Posterior cingulate gyrus (tissue), 11 donors: ENCODE measurements around the gene FLNB.

Experiments used
- DNase-seq, 10 donors: peaks; one replicate each; pipeline versions ENCODE4 v3.0.0 to v3.0.0-alpha.2; 2020 to 2021; ENCODE audit warnings: mixed read lengths in 3 of 10
- intact Hi-C: fragments of 100-400 bp; cut with DNase I; formaldehyde crosslinking; loops from one replicate; pipeline ENCODE4 v1.15.1; 2023

FLNB gene

DNA sequence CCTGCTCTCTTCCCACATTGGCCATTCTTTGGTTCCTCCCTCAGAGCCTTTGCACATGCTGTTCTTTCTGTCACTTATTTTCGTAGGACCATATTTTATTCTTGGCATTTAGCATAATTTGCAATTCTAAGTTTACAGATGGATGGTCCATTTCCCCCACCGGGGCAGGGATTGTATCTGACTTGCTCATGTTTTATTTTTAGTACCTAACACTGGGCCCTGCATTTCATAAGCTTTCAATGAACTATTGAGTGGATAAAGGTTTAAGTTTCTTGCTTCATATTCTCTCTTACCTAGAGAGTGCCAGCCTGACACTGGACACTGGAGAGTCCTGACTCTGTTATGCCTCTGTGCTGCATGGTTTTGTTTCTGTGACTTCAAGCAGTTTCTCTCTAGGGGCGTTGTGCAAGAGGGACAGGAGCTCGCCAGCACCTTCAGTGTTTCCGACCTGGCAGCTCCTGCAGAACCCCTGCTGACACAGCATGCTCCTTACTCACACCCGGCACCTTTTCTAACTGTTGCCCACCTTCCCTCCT, 87.4 kb downstream of the FLNB start:
- DNase-seq = no peak
- intact Hi-C loops = no loop called here

DNA sequence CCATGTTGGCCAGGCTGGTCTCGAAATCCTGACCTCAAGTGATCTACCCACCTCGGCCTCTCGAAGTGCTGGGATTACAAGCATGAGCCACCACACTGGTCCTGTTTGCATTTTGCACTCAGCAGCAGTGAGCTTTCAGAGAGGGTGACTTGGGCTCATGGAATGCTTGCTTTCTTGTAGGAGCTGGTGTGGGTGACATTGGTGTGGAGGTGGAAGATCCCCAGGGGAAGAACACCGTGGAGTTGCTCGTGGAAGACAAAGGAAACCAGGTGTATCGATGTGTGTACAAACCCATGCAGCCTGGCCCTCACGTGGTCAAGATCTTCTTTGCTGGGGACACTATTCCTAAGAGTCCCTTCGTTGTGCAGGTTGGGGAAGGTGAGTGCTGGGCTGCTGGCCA, 90.3 kb downstream of the FLNB start:
- DNase-seq = no peak
- intact Hi-C loops = no loop called here

DNA sequence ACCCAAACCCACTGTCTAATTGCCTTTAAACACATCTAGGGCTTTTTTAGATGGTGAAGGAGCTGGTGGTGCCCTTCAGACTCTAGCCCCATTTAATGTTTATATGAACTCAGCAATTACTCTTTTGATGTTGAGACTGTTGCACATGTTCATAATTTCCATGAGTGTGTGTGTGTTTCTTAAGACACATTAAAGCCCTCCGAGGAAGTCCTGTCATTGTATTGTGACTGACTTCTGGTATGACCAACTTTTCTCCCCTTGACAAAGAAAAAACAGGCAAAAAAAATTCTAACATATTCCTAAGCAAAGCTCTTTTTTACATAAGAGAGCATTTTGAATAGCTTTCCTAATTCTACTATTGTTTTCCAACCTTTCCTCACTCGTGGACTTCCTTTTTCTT, 91.6 kb downstream of the FLNB start:
- DNase-seq = no peak
- intact Hi-C loops = no loop called here

DNA sequence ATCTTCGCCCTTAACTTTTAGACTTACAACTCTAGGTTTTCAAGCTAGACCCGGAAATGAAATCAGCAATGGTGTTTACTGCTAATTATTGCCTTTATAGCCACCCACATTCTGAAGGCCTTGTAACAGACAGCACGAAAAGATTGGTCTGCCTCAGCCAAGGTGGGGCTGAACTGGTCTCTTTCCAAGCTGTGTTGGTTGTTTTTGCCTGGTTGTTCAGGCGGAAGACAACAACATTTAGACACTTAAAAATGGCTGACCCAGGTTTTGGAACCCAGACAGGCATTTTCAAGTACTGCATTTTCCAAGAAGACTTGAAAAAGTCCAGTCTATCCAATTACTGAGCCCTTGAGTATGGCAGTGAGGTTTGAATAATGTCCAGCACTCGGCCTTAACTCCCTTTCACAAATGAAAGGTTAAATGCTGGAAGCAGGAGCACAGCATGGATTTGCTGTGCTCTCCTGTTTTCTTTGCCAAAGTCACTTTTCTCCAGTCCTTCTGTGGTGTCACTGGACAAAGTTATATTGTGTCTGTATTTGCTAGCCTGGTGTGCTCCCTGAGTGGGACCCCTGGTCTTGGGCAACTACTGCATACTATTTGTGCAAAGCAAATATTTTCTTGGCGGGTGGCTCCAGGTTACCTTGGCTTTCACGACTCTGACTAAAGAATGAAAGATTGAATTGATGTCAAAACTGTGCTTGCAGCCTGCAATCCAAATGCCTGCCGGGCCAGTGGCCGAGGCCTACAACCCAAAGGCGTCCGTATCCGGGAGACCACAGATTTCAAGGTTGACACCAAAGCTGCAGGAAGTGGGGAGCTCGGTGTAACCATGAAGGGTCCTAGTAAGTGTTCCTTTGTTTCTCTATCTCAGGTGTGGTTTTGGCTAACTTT, 93.5 kb downstream of the FLNB start:
- DNase-seq = no peak

DNA sequence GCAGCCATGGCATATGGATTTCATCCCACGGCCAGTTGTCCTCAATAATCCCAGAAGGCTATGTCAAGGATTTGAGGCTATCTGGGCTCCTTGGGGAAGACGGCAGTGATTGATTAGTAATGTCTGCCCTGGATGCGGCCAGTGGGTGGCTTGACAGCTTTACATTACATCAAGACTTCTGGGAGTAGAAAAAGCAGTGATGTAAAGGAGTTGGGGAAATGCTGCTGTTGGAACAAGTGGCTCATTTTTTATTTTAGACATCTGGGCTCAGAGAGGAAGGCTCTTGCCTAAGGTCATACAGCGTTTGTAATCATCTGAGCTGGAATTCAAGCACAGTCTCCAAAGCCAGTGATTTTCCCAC, 94.1 kb downstream of the FLNB start:
- intact Hi-C loops = no loop called here

More for the DNA sequence above, 93.5 kb downstream of the FLNB start:
- intact Hi-C loops = no loop called here

DNA sequence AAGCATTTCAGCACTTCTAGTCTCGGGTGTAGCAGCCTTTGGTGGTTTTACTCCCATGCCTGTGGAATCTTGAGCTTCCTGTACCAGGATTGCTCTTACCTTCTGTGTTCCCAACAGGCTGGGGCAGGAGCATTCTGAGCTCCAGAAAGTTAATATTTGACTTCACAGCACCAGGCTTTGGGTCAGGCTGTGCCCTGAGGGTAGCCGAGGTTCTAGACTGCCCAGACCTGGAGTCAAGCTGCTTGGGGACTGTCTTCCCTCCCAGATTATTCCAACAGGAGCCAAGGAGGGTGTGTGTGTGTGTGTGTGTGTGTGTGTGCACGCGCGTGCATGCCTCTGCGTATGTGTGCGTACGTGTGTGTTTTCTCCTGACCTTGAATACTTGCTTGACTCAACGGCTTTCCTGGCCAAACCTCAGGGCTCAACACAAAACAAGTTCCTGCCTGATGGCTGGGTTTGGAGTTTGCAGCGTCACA, 94.8 kb downstream of the FLNB start:
- no peak for DNase-seq
- intact Hi-C loops = no loop called here

More for the DNA sequence above, 94.1 kb downstream of the FLNB start:
- DNase-seq = no peak

DNA sequence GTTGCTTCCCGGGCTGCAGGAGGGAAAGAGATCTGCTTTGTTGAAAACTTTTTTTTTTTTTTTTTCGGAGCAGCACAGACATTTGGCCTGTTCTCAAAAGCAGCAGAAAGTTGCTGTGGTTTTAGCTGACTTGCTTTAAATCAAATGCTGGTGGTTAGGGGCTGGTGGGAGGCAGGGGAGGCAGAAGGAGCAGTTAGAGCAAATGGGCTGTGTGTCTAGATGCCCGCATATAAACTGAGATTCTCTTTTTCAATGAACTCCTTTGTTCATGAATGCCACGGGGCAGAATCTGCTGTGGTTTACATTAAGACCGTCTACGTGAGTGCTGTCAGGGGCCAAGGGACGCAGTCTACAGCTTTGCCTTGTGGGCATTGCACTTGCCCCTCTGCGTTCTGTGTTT, 95.9 kb downstream of the FLNB start:
- intact Hi-C loops = no loop called here
- no peak for DNase-seq

DNA sequence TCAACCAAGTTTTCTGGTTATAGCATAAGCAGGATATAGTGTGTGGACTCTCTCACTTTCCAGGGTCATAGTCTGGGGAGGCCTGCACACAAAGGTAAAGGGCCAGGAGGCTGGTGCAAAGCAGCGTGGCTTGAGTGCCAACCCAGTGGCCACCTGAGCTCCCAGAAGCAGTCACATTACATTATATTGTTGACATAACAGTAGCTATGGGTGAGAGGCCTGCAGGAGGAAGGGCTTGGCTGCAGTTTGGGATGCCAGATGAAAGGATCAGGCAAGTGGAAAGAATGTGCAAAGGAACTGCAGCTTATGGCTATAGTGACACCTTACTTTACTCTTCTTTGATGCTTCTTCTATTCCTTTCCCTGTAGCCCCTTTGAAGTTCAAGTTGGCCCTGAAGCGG, 96.5 kb downstream of the FLNB start:
- no peak for DNase-seq
- intact Hi-C loops = no loop called here

DNA sequence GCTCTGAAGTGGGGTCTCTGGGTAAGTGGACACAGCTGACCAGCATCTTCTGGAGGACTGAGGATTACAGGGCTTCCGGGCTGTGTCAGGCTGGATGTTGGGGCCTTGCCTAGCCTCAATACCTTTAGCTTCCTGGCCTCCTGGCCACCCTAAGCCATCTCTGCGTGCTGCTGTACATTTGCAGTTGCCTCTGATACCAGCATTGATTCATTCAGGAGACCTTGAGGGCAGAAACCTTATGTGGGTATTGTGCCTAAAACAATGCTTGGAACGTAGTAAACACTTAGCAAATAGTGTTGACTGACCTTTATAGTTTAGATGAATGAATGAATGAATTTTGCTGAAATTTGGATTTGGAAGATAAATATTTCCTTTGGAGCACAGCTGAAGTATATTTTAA, 97.0 kb downstream of the FLNB start:
- intact Hi-C loops = no loop called here

DNA sequence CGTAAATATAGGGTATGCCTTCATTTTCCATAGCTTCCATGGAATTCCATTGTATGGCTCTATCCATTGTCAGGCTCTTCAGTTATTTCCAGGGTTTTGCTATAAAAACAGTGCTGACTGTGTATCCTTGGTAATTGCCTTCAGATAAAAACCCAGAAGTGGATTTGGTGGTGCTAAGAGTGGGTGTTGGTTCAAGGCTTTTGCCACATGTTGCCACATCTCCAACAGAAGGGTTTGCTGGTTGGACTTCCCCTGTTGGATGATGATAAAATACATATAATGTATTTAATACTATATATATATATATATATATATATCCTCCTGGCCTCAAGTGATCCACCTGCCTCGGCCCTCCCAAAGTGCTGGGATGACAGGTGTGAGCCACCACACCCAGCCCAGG, 97.8 kb downstream of the FLNB start:
- DNase-seq = no peak
- intact Hi-C loops = no loop called here

More for the DNA sequence above, 97.0 kb downstream of the FLNB start:
- no peak for DNase-seq

DNA sequence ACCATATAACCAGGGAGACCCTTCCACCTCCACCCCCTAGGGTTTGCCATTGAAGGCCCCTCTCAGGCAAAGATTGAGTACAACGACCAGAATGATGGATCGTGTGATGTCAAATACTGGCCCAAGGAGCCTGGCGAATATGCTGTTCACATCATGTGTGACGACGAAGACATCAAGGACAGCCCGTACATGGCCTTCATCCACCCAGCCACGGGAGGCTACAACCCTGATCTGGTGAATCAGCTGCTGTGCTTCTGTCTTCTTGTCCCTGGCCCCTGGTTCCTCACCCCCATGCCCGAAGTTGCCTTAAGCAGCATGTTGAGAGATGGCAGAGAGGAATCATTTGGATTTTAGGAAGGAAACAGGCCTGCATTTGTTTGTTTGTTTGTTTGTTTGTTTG, 98.4 kb downstream of the FLNB start:
- intact Hi-C loops = no loop called here
- DNase-seq = no peak

DNA sequence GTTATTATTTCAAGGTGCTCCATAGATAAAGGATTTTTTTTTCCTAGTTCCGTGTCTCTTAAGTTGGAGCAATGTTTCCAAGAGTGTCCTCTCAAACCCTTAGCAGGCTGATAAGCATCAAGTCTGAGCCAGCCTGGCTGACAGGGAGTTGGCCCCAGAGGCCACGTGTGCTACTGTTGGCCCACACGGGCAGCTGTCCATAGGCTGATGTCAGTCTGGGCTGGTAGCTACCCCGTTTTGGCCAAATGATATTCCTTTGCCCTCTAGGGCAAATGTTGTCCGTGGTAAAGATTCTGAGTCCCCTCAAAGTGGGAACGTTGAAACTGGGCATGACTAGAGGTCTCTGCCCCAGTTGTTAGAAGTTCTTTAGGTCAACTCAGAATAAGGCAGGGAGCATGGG, 99.4 kb downstream of the FLNB start:
- no peak for DNase-seq
- intact Hi-C loops = no loop called here

DNA sequence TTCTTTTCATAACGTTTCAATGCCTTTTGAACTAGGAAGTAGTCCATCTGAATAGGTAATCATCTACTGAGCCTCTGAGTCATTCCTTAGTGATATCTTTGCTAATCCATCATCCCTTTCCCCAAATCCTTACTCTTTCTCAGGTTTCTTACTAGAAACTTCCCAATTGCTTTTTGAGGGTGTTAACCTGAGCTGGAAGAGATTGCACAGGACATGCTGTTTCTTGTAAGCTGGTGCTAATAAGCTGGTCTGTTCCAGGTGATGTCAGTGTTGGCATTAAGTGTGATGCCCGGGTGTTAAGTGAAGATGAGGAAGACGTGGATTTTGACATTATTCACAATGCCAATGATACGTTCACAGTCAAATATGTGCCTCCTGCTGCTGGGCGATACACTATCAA, 101.5 kb downstream of the FLNB start:
- intact Hi-C loops = no loop called here
- DNase-seq = no peak

DNA sequence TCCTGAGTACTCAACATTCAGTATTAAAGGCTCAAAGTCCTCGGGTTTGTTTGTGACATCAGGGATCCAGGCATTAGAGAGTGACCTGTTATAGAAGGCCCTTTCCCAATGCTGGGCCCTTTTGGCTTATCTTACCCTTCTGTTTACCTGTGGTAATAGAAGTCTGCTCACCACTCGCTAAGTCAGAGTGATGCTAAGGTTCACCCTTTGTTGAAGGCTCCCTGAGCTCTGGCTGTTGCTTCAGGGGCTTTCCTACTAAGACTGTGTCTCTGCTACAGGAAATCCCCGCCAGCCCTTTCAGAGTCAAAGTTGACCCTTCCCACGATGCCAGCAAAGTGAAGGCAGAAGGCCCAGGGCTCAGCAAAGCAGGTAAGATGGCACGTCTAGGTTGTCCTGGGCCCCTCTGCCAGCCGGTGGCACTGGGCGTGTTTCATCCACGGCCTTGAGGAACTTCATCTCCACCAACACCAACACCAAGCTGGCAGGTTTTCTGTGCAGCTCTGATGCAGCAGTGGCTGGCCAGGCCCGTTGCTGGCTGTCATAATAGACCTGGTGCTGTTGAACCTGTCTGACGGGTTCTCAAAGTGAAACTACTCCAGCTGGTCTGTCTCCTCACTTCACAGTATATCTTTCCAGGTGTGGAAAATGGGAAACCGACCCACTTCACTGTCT, 103.4 kb downstream of the FLNB start:
- peak in 1 of 10 donors; percentile 68 for DNase-seq
- intact Hi-C loops = no loop called here

DNA sequence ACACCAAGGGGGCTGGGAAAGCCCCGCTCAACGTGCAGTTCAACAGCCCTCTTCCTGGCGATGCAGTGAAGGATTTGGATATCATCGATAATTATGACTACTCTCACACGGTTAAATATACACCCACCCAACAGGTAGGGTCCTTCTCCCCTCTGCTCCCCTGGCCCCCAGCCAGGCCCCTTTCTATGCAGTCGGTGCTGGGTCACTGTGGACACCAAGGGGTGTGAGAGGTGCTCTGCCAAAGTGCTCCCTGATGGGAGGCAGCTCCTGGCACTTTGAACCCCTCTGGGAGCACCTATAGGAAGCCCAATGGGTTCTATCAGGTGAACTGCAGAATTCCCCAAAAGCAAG, 103.9 kb downstream of the FLNB start:
- intact Hi-C loops = no loop called here
- DNase-seq = peak in 1 of 10 donors; percentile 71

DNA sequence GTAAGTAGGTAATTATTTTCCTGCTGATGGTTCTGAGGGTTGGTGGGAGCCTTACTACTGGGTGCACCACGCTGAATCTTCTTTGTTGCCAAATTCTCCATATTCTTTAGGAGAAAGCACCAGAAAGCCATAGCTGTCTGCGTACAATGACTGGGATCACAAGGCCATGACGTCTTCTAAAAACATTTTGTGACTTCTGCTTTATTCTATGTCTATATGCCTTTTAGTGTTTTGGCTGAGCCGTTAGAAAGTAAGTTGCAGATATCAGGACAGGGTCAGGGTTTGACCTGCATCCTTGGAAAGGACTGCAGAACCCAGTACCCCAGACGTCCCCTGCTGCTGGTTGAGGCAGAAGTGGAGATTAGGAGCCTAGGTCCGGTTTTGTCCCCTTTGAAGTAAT, 107.0 kb downstream of the FLNB start:
- intact Hi-C loops = no loop called here
- no peak for DNase-seq

DNA sequence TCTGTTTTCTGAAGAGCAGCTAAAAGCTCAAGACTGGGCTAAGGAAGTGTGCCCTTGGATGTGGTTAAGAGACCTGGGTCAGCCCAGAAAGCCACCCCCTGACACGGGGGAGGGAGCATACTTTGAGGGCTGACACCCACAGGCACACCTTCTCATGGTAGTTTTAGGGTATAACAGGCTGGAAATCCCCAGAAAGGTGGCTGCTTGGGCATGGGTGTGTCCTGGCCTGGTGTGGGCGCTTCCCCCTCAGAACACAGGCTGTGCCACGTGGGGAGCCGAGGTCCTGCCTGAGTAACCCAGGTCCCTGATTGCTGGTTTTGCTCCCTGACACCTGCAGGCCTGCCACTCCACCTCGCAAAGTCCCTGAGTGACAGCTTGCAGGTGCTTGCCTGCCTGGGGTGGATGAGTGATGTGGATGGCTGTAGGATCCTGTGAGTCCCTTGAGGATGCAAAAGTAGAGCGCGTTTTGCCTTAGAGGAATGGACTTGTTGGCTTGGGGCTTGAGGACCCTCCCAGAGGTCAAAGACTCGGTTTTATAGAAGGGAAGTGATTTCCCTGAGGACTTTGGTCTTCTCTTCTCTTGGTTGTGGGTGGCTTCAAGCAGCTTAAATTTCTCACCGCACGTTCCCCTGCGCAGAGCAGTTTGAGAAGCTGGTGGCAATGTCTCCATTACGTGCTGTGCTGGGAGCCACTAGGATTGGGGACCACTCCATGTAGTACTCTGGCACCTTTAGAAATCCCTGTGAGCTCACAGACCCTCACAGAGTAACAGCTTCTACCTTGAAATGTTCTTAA, 108.1 kb downstream of the FLNB start:
- intact Hi-C loops = no loop called here
- DNase-seq = peak in 1 of 10 donors; percentile 43

DNA sequence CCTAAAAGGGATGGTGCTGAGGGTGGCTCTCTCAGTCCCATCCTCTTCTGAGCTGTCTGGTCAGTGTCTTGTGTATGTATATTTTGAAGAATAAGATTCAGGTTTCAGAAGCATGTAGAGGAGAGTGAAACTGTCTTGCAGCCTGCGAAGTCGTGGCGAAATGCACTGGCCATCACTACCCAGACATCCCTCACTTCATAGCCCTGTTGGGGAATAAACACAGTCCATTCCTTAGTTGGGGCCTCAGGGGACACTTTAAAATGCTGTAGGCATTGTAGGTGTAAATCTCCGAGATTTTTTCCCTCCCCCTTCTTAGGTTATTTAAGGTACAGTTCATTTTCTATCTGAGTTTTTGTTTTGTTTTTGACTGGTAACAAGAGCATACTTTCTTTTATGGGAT, 108.8 kb downstream of the FLNB start:
- DNase-seq = peak in 1 of 10 donors; percentile 3
- intact Hi-C loops = no loop called here

DNA sequence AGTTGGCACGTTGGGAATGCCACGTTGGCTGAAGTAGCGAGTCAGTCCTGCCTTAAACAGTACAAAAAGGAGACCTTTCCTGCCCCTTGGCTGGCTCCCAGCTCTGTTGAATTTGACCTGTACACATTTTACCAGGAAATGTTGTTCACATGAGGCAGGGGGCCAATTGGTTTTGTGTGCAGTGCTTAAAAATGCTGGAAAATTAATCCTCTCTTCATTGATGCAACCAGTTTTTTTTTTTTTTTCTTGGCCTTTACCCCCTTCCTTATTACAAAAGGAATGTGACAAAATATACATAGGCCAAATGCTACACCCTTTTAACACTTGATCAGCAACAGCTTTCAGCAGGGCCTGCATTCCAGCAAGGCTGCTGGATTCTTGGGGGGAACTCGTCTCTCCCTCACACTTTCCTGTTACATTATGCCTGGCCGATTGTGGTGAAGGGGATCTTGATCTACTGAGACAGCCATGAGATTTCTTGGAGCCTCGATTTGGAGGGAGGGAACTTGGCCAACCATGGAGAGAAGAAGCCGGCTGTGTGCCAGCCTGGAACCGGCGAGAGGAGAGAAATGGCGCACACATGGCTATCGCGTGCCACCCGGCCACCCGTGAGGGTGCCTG, 109.4 kb downstream of the FLNB start:
- peak in 4 of 10 donors; percentile 14 to 86 (median 47) for DNase-seq
- intact Hi-C loops = no loop called here

DNA sequence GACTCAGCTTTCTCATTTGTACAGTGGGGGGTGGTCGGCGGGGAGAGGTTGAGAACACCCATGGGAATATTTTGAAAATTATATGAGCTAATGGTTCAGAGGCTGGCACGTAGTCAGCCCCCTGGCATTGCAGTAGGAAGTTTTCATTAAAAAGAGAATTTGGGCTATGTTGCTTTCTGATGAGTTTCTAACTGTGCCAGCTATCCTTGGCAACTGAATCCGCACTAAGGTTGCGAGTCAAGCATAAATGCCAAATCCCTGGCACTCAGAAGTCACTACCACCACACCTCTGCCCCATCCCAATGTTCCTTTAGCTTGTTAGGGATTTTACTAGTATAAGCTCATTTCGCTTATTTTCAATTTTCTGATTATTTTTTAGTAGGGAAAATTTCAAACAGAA, 111.0 kb downstream of the FLNB start:
- DNase-seq = peak in 1 of 10 donors; percentile 22
- intact Hi-C loops = no loop called here
